ENCODE results near the gene UBAP2.
"Not testable (repeated sequence)": the region's sequence is repeated elsewhere in the genome, so short reads cannot be mapped to it uniquely, and the experiment has no call there.

UBAP2 gene

DNA sequence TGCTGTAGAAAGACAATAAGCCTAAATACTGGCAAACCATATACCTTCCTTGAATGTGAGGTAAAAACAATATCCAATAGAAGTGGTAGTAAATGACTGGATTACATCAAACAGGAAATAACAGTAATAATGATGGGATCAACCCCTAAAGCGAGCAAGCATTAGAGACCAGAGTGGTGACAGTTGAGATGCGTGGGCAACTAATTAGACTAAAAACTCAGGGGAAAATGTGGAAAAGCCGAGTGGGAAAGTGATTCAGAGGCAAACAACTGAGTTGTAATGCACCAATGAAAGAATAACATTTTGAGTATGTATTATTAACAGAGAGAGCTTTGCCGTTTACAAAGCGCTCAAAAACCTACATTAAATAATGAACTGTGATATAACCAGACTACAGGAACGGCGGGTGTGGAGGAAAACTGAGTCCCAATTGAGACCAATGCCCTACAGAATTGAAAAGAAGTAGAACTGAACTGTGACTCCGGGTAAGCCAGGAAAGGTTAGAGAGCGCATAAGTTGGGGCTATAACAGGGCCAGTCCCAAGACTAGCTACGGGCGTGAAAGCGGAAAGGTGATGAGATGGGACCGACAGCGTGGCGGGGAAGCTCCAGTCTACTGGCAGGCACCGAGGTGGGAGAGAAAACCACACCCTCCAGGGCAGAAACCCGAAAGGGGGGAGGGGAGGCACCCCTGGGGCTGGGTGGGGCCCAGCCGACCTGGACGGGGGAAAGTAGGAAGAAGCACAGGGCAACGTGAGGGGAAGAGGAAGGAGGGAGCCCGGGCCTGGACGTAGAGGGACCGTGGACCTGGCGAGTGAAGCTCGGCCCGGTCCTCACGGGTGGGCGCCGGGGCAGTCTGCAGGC is 592 bp downstream of the UBAP2 start:
- DNase-seq, result peak in 19 of 58 donors; percentile 17 to 61 (median 36)

DNA sequence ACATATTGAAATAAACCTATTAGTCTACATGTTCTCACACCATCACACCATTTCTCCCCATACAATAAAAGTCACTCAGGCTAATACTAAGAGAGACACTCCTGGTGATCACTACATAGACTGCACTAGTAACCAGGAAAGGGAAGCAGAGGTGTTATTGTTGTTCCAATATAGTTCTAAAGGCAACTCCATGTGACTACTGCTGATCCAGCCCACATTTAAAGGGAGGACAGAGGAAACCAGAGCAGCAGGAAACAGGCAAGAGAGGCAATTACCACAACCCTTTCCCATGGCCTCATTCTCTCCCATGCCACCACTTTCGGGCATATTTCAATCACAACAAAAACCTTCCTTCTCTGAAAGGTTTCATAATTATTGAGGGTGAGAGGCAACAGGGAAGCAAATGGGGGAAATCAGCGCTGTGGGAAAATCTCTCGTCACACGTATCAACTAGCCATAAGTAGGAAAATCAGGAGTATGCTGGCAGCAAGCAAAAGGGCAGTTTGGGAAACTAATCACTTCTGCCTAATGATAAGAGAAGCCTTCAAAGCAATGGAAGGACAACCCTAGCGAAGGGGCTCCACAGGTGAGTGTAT is 1.8 kb downstream of the UBAP2 start:
- peak in 1 of 58 donors; percentile 8 for DNase-seq

DNA sequence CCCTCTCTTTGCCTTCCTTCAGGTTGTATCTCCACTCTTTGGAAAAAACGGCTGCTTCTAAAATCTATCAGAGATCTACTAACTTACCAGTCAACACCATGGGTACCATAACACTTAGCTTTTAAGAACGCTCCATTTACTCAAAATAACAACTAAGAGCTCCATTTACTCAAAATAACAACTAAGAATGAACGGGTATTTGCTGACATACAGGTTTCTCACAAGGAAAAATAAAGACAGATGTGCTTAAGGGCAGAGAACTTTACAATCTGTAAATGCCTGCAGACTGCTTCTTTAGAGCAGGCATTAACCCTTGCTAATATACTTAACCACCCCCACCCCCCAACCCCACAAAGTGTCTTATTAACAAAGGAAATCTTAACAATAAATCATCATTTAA is 2.8 kb downstream of the UBAP2 start:
- DNase-seq, result no peak

DNA sequence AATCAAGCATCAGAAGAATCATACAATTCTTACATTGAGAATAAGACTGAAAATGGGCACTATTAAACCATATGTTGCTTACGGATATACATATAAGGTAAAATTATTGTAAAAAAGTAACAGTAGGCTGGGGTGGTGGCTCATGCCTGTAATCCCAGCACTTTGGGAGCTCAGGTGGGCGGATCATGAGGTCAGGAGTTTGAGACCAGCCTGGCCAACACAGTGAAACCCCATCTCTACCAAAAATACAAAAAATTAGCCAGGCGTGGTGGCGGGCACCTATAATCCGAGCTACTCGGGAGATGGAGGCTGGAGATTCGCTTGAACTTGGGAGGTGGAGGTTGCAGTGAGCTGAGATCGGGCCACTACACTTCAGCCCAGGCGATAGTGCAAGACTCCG is 6.6 kb downstream of the UBAP2 start:
- not testable (repeated sequence) for DNase-seq

DNA sequence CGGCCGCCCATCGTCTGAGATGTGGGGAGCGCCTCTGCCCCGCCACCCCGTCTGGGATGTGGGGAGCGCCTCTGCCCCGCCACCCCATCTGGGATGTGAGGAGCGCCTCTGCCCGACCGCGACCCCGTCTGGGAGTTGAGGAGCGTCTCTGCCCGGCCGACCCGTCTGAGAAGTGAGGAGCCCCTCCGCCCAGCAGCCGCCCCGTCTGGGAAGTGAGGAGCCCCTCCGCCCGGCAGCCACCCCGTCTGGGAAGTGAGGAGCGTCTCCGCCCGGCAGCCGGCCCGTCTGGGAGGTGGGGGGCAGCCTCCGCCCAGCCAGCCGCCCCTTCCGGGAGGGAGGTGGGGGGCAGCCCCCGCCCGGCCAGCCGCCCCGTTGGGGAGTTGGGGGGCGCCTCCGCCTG is 9.8 kb downstream of the UBAP2 start:
- not testable (repeated sequence) for DNase-seq

DNA sequence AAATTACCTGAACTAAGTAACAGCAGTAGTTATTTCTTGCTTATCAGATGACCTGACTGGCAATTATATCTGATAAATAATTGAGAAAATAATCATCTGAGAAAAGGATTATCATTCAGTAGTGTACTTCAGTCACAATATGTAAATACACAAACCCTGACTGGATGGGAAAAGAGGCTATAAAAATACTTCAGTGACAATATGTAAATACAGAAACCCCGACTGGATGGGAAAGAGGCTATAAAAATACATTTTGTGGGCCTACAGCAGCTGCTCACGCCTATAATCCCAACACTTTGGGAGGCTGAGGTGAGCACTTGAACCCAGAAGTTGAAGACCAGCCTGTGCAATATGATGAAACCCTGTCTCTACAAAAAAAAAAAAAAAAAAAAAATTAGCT is 11.1 kb downstream of the UBAP2 start:
- no peak for DNase-seq

DNA sequence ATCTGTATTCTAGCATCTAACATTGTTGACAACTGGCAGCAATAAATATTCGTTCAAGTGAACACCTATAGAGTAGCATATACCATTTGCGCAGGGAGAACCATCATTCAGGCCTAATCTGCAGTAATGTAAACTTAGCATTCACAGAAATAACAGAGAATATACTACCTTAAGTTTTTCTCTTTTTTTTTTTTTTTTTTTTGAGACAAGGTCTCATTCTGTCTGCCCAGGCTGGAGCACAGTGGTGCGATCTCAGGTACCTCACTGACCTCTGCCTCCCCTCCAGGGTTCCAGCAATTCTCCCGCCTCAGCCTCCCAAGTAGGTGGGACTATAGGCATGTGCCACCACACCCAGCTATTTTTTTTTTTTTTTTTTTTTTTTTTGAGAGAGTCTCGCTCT is 12.1 kb downstream of the UBAP2 start:
- no peak for DNase-seq

DNA sequence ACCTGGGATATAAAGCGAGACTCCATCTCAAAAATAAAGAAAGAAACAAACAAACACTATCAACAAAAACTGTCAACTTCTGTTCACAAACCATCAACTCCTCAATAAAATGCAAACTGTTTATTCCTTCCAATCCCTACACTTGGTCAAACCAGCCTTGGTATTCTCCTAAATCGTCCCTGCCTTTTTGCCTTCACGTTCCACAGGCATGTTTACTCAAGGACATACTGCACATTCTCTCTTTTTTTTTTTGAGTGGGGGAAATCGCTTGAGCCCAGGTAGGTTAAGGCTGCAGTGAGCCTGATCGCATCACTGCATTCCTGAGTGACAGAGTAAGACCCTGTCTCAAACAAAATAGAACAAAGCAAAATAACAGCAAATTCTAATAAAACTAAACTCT is 13.0 kb downstream of the UBAP2 start:
- DNase-seq, result no peak

DNA sequence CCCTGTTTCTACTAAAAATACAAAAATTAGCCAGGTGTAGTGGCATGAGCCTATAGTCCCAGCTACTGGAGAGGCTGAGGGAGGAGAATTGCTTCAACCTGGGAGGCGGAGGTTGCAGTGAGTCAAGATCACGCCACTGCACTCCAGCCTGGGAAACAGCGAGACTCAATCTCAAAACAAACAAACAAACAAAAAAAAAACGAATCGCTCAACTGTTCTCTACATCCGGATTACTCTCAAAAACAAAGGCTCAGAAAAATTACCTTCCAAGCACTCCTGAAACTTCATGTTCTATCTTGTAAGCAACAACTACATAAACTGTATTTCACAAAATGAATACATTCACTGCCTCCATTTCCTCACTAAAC is 14.0 kb downstream of the UBAP2 start:
- no peak for DNase-seq

DNA sequence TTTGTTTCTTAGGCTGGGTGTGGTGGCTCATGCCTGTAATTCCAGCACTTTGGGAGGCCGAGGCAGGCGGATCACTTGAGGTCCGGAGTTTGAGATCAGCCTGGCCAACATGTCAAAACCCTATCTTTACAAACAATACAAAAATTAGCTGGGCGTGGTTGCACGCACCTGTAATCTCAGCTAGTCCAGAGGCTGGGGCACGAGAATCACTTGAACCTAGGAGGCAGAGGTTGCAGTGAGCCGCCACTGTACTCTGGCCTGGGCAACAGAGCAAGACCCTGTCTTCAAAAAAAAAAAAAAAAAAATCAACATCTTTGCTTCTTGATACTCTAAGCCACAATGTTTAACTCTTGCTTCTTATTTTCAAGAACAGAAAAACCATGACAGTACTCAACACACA is 16.1 kb downstream of the UBAP2 start:
- no peak for DNase-seq

DNA sequence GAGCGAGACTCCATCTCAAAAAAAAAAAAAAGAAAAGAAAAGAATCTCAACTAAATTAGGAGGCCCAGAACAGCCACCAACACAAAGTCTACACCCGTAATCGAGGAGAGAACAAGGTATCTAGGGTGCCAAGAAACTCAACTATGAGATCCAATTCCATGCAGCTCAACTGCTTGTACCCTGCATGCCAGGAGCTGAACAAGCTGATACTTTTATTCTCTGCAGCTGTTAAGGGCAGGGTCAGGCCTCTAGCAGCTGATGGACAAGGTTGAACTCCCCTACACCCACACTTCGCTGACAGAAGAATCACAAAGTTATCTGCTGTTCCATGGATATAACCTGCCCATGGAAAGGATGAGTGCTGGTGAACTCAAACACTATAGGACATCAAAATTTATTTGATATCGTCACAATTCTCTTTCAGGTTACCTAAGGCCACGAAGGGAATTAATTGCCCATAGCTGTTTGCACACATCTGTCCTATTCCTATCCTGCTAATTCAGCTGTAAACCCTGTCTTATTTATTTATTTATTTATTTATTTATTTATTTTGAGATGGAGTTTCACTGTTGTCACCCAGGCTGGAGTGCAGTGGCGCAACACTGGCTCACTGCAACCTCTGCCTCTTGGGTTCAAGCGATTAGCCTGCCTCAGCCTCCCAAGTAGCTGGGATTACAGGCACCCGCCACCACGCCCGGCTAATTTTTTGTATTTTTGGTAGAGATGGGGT is 20.7 kb downstream of the UBAP2 start:
- DNase-seq, result no peak

DNA sequence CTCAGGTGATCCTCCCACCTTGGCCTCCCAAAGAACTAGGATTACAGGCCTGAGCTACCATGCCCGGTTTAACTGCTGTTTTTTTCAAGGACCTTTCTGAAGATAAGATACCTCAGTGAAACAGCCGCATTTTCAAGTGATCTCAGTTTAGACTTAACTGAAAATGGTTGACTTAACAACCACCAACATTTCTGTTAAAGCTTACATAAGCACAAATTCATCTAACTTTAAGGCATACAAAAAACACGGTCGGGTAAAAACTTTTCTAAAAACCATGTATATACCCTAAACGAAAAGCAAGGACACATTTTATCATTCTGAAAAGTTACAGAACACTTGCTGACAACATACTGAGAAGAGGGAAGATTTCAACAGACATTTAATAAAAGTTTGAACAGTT is 22.9 kb downstream of the UBAP2 start:
- DNase-seq, result no peak

DNA sequence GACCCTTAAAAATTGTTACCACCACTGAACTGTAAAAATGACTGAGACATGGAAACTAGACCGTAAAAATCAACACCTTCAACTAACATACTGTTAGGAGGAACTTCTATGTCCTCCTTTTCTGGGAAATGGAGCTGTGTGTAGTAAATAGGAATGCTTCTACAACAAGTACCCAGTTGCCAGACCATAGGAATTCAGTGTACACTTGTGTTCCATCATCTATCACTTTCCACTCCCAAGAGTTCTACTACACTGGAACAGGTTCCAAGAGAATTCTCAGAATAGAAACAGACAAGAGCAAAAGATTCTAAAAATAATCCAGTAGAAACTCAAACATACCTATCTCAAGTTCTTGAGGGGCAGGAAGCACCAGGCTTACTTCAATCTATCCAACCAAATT is 23.6 kb downstream of the UBAP2 start:
- no peak for DNase-seq

DNA sequence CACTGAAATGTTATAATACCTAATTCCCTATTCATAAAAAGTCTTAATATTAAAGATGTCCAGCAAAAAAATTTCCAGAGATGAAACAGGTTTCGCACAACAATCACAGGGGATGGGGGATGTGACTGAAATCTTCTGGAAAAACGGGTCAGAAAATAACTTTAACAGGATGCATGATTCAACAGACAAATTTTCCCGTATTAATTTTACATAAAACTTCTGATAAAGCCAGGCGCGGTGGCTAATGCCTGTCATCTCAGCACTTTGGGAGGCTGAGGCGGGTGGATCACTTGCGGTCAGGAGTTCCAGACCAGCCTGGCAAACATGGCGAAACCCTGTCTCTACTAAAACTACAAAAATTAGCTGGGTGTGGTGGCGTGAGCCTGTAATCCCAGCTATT is 24.2 kb downstream of the UBAP2 start:
- not testable (repeated sequence) for DNase-seq

DNA sequence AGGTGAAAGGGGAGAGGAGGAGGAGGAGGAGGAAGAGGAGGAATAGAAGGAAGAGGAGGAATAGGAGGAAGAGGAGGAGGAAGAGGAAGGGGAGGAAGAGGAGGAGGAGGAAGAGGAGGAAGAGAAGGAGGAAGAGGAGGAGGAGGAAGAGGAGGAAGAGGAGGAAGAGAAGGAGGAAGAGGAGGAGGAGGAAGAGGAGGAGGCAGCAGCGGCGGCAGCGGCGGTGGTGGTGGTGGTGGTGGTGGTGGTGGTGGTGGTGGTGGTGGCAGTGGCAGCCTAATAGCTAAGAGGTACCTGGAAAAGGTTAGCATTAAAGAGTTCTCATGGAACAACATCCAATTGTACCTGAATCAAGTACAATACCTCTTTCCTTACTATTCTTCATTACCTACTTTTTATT is 32.5 kb downstream of the UBAP2 start:
- no peak for DNase-seq

DNA sequence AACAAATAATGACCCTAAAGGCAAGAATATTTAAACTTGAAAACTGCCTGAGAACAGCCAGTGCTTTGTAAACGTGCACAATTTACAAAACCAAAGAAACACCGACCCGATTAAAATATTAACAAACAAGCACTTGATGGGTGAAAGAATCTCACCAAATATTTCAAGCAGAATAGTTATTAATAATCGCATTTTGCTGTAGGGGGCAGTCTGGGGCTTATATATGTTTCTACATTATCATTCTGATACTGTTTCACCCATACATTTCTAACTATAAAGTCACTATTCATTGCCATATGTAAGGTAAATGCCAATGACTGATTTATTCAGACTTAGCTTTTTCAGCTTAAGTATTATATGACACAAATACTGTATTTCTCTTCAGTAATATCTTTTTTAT is 37.7 kb downstream of the UBAP2 start:
- no peak for DNase-seq

DNA sequence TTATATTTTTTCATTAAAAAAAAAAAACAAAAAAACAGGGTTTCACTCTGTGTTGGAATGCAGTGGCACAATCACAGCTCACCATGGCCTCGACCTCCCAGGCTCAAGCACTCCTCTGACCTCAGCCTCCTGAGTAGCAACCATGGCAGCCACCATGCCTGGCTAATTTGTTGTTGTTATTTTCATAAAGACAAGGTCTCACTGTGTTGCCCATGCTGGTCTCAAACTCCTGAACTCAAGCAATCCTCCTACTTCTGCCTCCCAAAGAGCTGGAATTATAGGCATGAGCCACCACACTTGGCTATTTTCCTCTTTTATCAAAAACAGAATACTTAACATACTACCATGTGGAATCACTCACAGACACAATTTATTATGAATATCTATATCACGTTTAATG is 46.7 kb downstream of the UBAP2 start:
- no peak for DNase-seq

DNA sequence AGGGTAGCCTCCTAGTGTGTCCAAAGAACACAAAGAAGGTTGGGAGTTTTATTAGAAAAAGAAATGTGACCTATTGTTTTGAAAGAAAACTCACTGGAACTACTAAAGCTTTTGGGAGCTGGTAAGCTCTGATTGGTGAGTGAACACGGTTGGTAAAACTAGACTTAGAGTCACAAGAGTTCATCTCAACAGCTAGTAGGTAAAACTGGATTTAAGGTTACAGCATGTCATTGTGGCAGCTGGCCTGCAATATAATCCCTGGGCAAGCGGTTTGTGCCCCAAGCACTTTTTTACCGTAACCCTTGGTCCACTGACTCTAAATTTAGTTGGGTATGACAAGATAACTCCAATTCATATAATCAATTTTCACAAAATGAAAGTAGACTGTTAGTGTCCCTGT is 47.4 kb downstream of the UBAP2 start:
- DNase-seq, result no peak

DNA sequence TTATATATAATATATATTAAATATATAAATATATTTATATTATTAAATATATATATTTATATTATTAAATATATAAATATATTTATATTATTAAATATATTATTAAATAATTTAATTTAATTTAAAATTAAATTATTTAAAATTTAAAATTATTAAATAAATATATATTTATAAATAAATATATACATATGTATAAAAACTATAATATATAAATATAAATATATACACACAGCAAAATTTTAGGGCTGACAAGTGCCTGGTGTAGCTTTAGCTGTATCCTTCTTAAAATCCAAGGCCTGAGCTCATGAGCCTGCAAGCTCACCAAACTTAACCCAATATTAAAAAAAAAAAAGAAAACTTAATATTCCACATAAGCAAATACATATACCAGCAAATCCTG is 53.2 kb downstream of the UBAP2 start:
- no peak for DNase-seq

DNA sequence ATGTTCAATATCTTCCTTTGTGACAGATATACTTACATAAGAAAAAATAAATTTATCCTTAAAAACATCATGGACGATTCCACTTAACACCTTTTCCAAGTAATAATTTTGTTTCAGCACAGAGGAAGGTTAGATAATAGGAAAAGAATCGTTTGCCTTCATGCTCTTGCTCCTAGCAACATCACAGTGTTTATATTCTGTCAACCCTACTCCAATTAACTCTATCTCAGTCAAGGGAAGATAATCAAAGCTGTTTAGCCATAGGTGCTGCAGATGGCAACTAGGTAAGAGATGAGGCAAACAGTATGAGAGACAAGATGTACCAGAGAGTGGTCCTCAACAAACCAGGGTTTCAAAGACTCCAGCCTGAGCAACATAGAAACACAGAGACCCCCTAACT is 55.6 kb downstream of the UBAP2 start:
- no peak for DNase-seq

DNA sequence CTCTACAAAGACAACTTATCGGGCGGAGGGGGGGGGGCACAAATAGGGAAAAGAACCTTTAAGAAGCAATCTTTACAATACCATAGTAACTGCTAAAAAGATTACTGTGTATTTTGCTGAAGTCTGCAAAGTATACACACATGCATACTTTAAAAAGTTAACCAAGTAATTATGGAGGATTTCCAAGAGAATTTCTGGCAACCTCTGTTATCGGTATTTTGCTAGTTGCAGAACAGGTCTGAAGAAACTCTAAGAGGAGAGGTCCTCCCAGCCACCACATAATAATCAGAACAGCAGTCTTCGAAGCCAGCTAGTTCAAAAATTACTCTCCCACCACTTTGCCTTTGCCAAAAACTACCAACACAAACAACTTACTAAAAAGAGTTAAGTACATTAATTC is 56.1 kb downstream of the UBAP2 start:
- no peak for DNase-seq

DNA sequence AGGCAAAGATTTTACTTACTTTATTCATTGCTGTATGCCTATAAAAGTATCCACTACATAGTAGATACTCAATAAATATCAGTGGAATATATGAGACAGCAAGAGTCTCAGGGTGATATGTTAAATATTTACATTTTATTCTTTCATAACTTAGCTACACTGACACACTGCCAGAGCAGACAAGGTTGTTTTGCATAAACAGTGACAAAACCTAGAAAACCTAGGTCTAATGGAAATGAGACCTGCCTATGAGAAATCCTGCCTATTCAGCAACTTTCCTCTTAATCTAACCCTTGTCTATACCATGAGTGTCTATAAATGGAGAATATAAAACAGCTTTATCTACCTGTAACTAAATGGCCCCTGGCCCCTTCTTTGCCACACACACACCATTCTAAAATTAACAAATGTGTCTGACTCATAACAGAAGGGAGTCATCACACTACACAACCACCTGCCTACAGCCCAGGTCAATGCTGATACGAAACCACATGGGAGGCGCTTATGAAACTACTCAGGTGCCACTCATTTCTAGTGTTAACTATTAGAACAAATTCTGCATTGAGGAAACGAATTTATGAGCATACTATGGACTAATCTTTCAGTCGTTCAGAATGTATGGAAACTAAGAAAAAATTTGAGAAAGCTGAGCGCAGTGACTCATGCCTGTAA is 60.3 kb downstream of the UBAP2 start:
- no peak for DNase-seq

Data from anterior cingulate cortex (tissue), 58 donors.